ENCODE data around the gene SLC6A12. TPM values are rescaled to one million over a fixed set of nuclear protein-coding genes. Genes with fewer than 3 reads are reported as not detected.
A peak's percentile ranks its signal among the peaks of the same experiment; 100 is the strongest.

Gene SLC6A12
- total RNA-seq, 1 experiment from 2014 or later, result not detected

DNA sequence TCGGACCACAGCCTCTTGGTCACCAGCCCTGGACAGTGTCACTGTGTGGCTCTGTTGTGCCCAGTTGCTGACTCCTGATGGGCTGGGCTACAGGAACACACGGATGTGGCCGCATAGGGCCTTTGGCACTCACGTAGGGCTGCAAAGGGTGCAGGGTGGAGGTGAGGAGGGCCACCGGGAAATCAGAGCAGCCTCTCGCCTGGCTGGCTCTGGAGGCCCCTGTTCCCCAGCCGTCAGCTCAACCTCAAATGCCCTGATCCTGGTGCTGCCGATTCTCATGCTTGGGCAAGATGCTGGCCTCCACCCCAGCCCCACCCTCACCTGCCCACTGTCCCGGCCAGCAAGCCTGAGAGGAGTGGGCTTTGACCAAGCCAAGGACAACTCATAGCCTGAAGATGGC is 59.0 kb downstream of the SLC6A12 start:
- H3K4me2 ChIP-seq, result no peak overlapping the region
- H4K20me1 ChIP-seq (ENCODE audit: insufficient read depth), result no peaks in the 10 kb centered on the region
- intact Hi-C loops (cut with micrococcal nuclease; ENCODE audit: unreplicated experiment), result no loop called here
- ChIA-PET CTCF (no interaction called here), POLR2A (ENCODE audit: unreplicated experiment) (no interaction called here)
- no peaks in the 10 kb centered on the region for H3K9me2 ChIP-seq (ENCODE audit: insufficient read depth)
- no peaks in the 10 kb centered on the region for H3K79me2 ChIP-seq (ENCODE audit: low read depth)
- H3K27me3 ChIP-seq (ENCODE audit: insufficient read depth, low read depth), result peaks cover 92% of the 10 kb centered on the region
- BruUV-seq (replicated peaks), result no TSS peak
- no peaks in the 10 kb centered on the region for H3K36me3 ChIP-seq (ENCODE audit: low read depth)
- no peaks in the 10 kb centered on the region for H3K9me3 ChIP-seq (ENCODE audit: insufficient read depth, low read depth)
- no peak overlapping the region for H3K27ac ChIP-seq
- H3F3A ChIP-seq (ENCODE audit: insufficient read depth, low read depth), result no peaks in the 10 kb centered on the region
- no peak overlapping the region for H2AFZ ChIP-seq
- TF ChIP-seq, protein P1, sequence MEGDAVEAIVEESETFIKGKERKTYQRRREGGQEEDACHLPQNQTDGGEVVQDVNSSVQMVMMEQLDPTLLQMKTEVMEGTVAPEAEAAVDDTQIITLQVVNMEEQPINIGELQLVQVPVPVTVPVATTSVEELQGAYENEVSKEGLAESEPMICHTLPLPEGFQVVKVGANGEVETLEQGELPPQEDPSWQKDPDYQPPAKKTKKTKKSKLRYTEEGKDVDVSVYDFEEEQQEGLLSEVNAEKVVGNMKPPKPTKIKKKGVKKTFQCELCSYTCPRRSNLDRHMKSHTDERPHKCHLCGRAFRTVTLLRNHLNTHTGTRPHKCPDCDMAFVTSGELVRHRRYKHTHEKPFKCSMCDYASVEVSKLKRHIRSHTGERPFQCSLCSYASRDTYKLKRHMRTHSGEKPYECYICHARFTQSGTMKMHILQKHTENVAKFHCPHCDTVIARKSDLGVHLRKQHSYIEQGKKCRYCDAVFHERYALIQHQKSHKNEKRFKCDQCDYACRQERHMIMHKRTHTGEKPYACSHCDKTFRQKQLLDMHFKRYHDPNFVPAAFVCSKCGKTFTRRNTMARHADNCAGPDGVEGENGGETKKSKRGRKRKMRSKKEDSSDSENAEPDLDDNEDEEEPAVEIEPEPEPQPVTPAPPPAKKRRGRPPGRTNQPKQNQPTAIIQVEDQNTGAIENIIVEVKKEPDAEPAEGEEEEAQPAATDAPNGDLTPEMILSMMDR (conservative IDR thresholded peaks at IDR 0.05), result no peak
- no peak for TF ChIP-seq EZH2 (IDR thresholded peaks at IDR 0.05; ENCODE audit: low read depth)
- H3K4me1 ChIP-seq (replicated peaks; ENCODE audit: insufficient read depth), result no peaks in the 10 kb centered on the region
- DNase-seq, result no peak
- H3K4me3 ChIP-seq, result no peak overlapping the region

DNA sequence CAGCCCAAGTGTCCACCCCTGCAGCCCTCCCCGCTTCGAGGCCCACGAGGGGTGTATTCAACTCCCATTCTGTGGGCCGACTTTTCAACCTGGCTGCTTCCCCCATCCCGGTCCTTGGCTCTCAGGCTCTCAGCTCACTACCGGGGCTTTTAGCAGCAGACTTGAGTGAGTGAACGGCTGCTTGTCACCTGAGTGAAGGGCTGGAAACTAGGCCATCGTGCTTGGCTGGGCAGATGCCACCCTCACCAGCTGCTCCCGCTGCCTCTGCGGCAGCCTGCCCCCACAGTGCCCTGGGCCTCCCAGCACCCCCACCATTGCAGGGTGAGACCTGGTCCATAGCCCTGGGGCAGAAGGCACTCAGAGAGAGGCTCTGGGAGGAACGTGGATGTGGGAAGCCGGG is 59.9 kb downstream of the SLC6A12 start:
- intact Hi-C loops (cut with micrococcal nuclease; ENCODE audit: unreplicated experiment), result no loop called here
- Histone ChIP-seq H4K20me1 (ENCODE audit: insufficient read depth) (no peaks in the 10 kb centered on the region), H2AFZ (no peak overlapping the region), H3K4me3 (no peak overlapping the region), H3K4me1 (replicated peaks; ENCODE audit: insufficient read depth) (no peaks in the 10 kb centered on the region), H3K79me2 (ENCODE audit: low read depth) (no peaks in the 10 kb centered on the region), H3K9me3 (ENCODE audit: insufficient read depth, low read depth) (no peaks in the 10 kb centered on the region), H3K27ac (no peak overlapping the region), H3K9me2 (ENCODE audit: insufficient read depth) (no peaks in the 10 kb centered on the region), H3K4me2 (no peak overlapping the region), H3K36me3 (ENCODE audit: low read depth) (no peaks in the 10 kb centered on the region), H3K27me3 (ENCODE audit: insufficient read depth, low read depth) (peaks cover 92% of the 10 kb centered on the region), H3F3A (ENCODE audit: insufficient read depth, low read depth) (no peaks in the 10 kb centered on the region)
- no TSS peak for BruUV-seq (replicated peaks)
- ChIA-PET CTCF (no interaction called here), POLR2A (ENCODE audit: unreplicated experiment) (no interaction called here)
- DNase-seq, result no peak
- TF ChIP-seq EZH2 (IDR thresholded peaks at IDR 0.05; ENCODE audit: low read depth), result no peak
- TF ChIP-seq, protein P1 (conservative IDR thresholded peaks at IDR 0.05), result no peak

DNA sequence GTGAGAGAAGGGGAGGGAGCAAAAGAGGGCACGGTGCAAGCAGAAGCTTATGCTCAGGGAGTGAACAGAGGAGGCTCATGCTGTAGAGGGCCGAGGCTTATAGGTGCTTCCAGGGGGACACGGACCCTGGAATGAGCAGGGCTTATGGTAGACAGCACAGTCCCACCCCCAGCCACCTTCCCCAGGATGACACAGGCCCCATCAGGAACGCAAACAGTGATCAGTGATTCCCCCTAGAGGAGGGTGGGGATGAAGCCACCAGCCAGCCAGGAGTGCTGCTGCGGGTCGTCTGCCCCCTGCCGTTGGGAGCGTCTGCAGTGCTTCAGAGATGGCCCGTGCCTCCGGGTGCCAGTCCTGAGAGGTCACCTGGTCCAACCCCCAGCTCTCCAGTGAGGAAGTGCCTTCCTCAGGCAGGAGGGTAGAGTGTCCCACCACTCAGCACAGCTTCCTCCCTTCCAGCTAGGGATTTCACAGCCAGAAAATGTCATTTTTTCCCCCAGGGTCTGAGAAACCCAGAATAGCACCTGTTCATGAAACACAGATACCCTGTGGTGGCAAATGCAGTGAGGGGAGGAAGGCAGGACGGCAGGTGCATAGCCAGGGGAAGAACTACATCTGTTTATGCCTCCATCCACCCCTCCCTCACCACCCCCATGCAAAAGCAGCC is 60.7 kb downstream of the SLC6A12 start:
- Histone ChIP-seq H3K9me3 (ENCODE audit: insufficient read depth, low read depth) (no peaks in the 10 kb centered on the region), H3K4me2 (no peak overlapping the region), H3K27ac (no peak overlapping the region), H3K4me3 (no peak overlapping the region), H3K27me3 (ENCODE audit: insufficient read depth, low read depth) (peaks cover 89% of the 10 kb centered on the region), H2AFZ (no peak overlapping the region), H3F3A (ENCODE audit: insufficient read depth, low read depth) (no peaks in the 10 kb centered on the region), H3K36me3 (ENCODE audit: low read depth) (no peaks in the 10 kb centered on the region), H3K4me1 (replicated peaks; ENCODE audit: insufficient read depth) (no peaks in the 10 kb centered on the region), H3K79me2 (ENCODE audit: low read depth) (no peaks in the 10 kb centered on the region), H4K20me1 (ENCODE audit: insufficient read depth) (no peaks in the 10 kb centered on the region), H3K9me2 (ENCODE audit: insufficient read depth) (no peaks in the 10 kb centered on the region)
- TF ChIP-seq, protein P1 (conservative IDR thresholded peaks at IDR 0.05), result peak; percentile 78
- TF ChIP-seq EZH2 (IDR thresholded peaks at IDR 0.05; ENCODE audit: low read depth), result no peak
- ChIA-PET POLR2A (ENCODE audit: unreplicated experiment) (no interaction called here), CTCF (no interaction called here)
- peak; percentile 47 to 73 for DNase-seq
- intact Hi-C loops (cut with micrococcal nuclease; ENCODE audit: unreplicated experiment), result no loop called here
- BruUV-seq (replicated peaks), result no TSS peak
